Limb (tissue), 2 donors: ENCODE measurements around the gene CIDEC.
A peak's percentile ranks its signal among the peaks of the same experiment; 100 is the strongest.
"Not testable (repeated sequence)": the region's sequence is repeated elsewhere in the genome, so short reads cannot be mapped to it uniquely, and the experiment has no call there.

ENCODE experiments used
- DNase-seq, 2 donors: peaks; one replicate each; pipeline ENCODE4 v3.0.0-alpha.2; 2016; ENCODE audit errors: extremely low spot score in 2 of 2

The CIDEC gene

GRCh38 chr3:9847870-9848269 is 32.2 kb downstream of the CIDEC start:
- DNase-seq: not testable (repeated sequence)

- DNase-seq: no peak
Observed at GRCh38 chr3:9846931-9847488, 33.0 kb downstream of the CIDEC start.

- DNase-seq: no peak
Observed at GRCh38 chr3:9846231-9846630, 33.8 kb downstream of the CIDEC start.

GRCh38 chr3:9843715-9844438 is 36.2 kb downstream of the CIDEC start, which contains the start of gene RPUSD3:
RPUSD3 (minus strand) TSS chr3:9844008; CDS start chr3:9843990, 18 bp downstream.
- DNase-seq: peak; percentile 93 to 99

DNA sequence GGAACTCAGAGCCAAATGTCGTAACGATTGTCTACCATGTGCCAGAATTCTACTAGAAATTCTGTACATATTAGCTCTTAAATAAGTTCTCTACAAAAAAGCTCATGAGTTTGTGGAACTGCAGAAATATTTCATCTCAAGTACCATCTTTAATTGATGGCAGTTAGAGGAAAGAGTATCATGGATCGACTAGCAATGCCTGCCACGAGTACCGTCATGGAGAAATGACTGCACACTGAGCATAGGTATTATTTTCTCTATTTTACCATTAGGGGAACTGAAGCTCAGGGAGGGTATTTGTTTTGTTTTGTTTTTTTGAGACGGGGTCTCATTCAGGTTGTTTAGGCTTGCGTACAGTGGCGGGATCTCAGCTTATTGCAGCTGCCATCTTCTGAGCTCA is 39.0 kb downstream of the CIDEC start:
- DNase-seq: no peak

GRCh38 chr3:9838856-9839255 is 41.2 kb downstream of the CIDEC start:
- DNase-seq: no peak

DNA sequence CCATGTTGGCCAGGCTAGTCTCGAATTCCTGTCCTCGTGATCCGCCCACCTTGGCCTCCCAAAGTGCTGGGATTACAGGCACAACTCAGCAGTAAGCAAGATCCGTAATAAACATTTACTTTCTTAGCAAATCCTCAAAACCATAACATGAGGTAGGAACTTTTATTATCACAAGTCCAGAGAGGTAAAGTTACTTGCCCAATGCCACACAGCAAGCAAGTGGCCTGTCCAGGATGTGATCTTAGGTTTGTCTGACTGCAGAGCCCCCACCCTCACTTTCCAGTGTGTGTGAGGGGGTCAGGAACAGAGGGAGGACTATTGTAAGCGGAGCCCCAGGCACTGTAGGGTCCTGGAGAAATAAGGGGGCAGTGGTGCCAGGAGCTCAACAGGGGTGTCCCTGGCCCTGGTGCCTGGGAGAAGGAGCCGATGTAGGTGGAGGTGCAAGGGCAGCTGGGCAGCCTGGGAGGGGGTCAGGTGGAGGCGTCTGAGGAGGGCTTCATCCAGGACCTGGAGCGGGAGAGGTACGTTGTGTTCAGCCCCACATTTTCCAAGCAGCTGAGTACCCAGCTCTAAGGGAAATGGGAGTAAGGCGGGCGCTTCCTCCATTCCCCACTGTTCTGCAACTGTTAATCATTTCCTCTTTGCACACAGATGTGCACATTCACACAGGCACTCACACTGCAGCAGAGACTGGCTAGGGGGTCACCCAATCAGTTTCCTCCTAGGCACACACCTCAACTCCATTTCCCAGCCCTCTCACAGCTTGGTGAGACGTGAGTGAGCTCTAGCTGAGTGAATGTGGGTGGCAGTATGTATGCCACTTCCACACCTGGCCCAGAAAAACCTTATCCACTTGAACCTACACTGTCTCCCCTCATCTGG is 42.1 kb downstream of the CIDEC start:
- no peak for DNase-seq

DNA sequence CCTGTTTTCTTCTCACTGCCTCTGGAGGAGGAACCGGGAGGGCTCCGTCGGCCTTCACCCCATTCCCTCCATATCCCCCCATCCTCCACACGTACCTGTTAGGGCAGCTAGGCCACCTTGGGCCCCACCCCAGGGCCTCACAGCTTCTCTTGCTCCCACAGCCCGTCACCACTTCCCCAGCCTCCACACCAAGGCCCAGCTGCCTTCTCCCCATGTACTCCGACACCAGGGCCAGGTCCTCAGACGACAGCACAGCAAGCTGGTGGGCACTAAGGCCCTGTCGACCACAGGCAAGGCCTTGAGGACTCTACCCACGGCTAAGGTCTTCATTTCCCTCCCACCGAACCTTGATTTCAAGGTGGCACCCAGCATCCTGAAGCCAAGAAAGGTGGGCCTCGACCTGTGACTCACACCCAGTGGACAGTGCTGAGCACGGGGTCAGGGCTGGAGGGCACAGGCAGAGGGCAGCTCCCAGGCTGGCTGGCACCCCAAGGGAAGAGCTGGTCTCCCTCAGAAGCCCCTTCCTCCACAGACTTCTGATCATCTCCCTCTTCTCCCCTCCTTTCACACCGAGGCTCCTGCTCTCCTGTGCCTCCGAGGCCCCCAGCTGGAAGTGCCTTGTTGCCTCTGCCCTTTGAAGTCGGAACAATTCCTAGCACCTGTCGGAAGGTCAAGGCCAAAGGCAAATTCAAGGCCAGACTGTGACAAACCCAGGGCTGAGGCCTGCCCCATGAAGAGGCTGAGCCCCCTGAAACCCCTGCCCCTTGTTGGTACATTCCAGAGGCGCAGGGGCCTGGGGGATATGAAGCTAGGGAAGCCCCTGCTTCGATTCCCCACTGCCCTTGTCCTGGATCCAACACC is 45.3 kb downstream of the CIDEC start:
- DNase-seq: no peak

DNA sequence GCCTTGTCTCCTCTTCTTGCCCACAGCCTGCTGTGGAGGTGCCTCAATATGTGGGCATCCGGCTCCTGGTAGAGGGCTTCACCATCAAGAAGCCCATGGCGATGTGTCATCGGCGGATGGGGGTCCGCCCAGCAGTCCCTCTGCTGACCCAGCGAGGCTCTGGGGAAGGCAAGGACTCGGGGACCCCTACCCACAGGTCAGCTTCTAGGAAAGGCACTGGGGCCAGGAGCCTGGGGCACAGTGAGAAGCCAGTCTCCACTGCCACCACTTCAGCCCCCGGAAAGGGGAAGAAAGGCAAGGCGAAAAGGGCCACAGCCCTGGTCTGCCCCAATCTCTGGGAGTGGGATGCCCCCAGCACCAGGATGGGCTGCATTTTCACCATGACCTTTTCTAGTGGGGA is 47.0 kb downstream of the CIDEC start:
- DNase-seq: no peak

DNA sequence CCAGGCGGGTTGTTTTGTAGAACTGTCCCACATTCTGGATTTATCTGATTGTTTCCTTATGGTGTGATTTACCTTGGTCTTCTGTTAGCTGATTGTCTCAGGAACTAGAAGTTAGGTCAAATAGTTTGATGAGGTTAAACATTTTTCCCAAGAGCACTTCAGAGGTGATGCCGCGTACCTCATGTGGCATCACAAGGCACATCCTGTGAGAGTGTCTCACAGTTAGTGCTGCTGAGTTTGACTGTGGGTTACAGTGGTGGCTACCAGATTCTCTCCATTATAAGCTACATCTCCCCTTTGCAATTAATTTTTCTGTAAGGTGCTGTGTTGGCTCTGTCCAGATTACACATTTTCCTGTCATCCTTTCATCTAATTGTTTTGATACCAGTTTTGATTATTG is 48.8 kb downstream of the CIDEC start:
- no peak for DNase-seq

DNA sequence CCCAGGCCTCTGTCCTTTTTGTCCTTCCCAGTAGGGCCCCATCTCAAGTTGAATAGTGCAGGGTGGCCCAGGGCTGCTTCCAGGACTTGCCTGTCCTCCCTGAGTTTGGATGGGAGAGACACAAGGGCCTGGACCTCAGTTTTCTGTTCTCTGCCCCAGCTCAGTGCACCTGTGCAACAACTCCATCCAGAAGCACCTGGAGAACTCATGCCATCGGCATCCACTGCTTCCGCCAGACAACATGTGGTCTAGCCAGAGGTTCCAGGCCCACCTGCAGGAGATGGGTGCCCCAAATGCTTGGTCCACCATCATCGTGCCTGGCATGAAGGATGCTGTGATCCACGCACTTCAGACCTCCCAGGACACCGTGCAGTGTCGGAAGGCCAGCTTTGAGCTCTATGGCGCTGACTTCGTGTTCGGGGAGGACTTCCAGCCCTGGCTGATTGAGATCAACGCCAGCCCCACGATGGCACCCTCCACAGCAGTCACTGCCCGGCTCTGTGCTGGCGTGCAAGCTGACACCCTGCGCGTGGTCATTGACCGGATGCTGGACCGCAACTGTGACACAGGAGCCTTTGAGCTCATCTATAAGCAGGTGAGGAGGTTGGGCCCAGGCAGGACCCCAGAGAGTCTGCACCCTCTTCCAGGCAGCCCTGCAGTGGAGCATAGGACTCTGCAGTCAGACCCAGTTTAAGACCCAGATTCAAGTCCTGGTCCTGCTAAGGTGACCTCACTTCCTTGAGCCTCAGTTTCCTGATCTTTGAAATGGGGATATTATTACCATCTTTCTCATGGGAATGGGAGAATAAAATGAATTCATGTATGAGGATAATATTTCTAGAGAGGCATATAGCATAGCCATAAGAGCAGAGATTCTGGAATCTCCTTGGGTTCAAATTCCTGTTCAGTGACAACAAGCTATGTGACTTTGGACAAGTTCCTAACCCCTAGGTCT is 51.0 kb downstream of the CIDEC start:
- no peak for DNase-seq

GRCh38 chr3:9826815-9827573 is 53.1 kb downstream of the CIDEC start:
- no peak for DNase-seq

DNA sequence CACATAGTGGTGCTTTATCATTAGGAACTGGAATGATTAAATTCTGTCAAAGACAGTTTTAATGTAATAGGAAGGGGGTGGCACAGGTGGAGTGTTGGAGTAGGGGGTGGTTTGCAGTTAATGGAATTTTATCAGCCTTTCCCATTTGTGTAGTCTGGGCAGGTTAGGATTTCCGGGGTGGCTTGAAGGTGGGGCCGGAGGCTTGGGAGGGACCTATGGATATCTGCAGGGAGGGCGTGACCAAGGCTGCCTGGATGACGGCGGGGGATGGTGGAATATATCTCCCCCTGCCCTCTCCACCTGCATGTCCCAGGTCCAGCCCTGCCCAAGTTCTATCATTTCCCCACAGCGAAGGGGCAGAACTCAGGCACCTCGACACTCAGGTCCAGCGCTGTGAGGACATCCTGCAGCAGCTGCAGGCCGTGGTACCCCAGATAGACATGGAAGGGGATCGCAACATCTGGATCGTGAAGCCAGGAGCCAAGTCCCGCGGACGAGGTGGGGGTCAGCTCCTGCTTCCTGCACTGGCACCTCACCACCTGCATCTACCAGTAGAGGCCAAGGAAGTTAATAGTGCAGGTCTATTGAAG is 54.5 kb downstream of the CIDEC start:
- DNase-seq: no peak

- no peak for DNase-seq
Observed at GRCh38 chr3:9820946-9821345, 59.1 kb downstream of the CIDEC start.

GRCh38 chr3:9820543-9820942 is 59.5 kb downstream of the CIDEC start:
- no peak for DNase-seq

DNA sequence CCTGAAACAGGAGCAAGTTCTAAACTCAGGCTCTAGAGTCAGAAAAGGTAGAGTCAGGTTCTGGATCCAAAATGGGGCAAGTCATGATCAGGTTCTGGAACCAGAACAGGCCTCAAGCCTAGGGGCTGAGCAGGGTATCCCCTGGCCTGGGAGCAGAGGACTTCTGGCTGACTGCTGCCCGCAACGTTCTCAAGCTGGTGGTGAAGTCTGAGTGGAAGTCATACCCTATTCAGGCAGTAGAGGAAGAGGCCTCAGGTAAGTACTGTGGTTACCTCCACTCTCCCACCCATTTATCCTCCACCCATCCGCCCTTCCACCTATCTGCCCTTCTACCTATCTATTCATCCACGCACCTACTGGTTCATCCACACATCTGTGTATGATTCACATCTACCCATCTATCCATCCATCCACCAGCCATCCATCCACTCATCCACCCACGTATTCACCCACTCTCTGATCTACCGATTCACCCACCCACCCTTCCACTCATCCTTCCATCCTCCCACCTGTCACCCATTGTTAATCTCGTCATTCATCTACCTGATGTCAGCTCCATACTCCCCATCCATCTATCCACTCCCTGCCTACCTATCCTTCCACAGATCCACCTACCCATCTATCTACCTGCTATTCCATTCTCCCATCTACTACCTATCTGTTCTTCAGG is 61.3 kb downstream of the CIDEC start:
- DNase-seq: no peak

DNA sequence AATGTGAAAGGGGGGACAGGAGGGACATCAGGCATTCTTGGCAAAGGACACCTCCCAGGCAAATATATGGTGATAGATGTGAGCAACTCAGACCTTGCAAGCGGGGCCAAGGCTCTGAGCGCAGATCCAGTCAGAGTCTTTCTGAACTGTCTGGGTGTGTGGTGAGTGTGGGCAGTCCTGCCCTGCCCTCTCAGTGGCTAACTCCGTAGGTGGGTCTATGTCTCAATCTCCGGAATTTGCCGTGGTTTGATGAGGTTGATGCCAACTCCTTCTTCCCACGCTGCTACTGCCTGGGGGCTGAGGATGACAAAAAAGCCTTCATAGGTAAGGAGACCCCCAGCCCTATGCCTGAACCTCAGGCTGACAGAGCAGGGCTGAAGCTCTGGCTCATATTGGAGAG is 62.6 kb downstream of the CIDEC start:
- DNase-seq: no peak
